WTC11 (cell line): Measurements from ENCODE around the gene RBMS1. TPM values are rescaled to one million over a fixed set of nuclear protein-coding genes. Genes with fewer than 3 reads are reported as not detected.

Source experiments
- ATAC-seq: fragments of 200-7000 bp; cut with Tn5 transposase; 2 replicates; pipeline ENCODE4 v1.10.0; 2021; ENCODE audit warnings: mild to moderate bottlenecking, moderate library complexity
- CTCF ChIA-PET: fragments of 300-600 bp; sonication (Branson Sonifier 250); formaldehyde crosslinking; loops from one replicate; lab custom pipeline; 2021; ENCODE audit warnings: antibody characterized with exemption; lab: Charles Lee
- POLR2A ChIA-PET: fragments of 350-600 bp; sonication (Branson Sonifier 250); formaldehyde crosslinking; loops from one replicate; lab custom pipeline; 2021; ENCODE audit warnings: antibody characterized with exemption; lab: Charles Lee
- DNase-seq: peaks from one replicate; pipeline ENCODE4 v3.0.0; 2021; ENCODE audit warnings: low spot score
- H3K27ac Mint-ChIP-seq: 2 replicates; pipeline ENCODE4 v1.8.0; 2021; ENCODE audit warnings: mixed read lengths
- H3K27me3 Mint-ChIP-seq: 2 replicates; pipeline ENCODE4 v1.8.0; 2021; ENCODE audit warnings: low read depth, mild to moderate bottlenecking, moderate library complexity, mixed read lengths
- H3K36me3 Mint-ChIP-seq: 2 replicates; pipeline ENCODE4 v1.8.0; 2021; ENCODE audit warnings: mixed read lengths
- H3K4me1 Mint-ChIP-seq: 2 replicates; pipeline ENCODE4 v1.8.0; 2022; ENCODE audit warnings: mixed read lengths
- H3K4me3 Mint-ChIP-seq: 2 replicates; pipeline ENCODE4 v1.8.0; 2021; ENCODE audit warnings: mild to moderate bottlenecking, moderate library complexity, mixed read lengths
- H3K9me3 Mint-ChIP-seq: 2 replicates; pipeline ENCODE4 v1.8.0; 2021; ENCODE audit warnings: mixed read lengths
- CTCF ChIP-seq: fragments of 200-600 bp; IDR thresholded peaks from 2 replicates; pipeline ENCODE4 v1.8.0; 2022; ENCODE audit warnings: antibody characterized with exemption
- E2F1 ChIP-seq: sonication (generic); formaldehyde crosslinking; IDR thresholded peaks from 2 replicates; pipeline ENCODE4 v1.8.0; 2022; ENCODE audit warnings: mild to moderate bottlenecking, missing genetic modification reagents
- E2F5 ChIP-seq: sonication (generic); formaldehyde crosslinking; IDR thresholded peaks from 2 replicates; pipeline ENCODE4 v1.8.1; 2022; ENCODE audit warnings: mild to moderate bottlenecking, moderate library complexity, missing genetic modification reagents
- GTF2I ChIP-seq: fragments of 250-450 bp; sonication (Bioruptor Pico); conservative IDR thresholded peaks from 2 replicates; pipeline ENCODE4 v1.4.0; 2021; ENCODE audit warnings: mild to moderate bottlenecking
- HMGA2 ChIP-seq: fragments of 250-450 bp; sonication (Bioruptor Pico); IDR thresholded peaks from 2 replicates; pipeline ENCODE4 v1.4.0; 2021; ENCODE audit warnings: mild to moderate bottlenecking, moderate library complexity
- JUN ChIP-seq: sonication (generic); formaldehyde crosslinking; IDR thresholded peaks from 2 replicates; pipeline ENCODE4 v1.8.0; 2023; ENCODE audit warnings: mild to moderate bottlenecking, missing genetic modification reagents
- MYBL2 ChIP-seq: sonication (generic); formaldehyde crosslinking; IDR thresholded peaks from 2 replicates; pipeline ENCODE4 v1.8.1; 2023; ENCODE audit warnings: mild to moderate bottlenecking, moderate library complexity, missing genetic modification reagents
- RELA ChIP-seq: sonication (generic); formaldehyde crosslinking; IDR thresholded peaks from 2 replicates; pipeline ENCODE4 v1.8.1; 2022; ENCODE audit warnings: missing genetic modification reagents, mild to moderate bottlenecking, borderline replicate concordance
- RORB ChIP-seq: fragments of 250-450 bp; sonication (Bioruptor Pico); IDR thresholded peaks from 2 replicates; pipeline ENCODE4 v1.9.0; 2021; ENCODE audit warnings: mild to moderate bottlenecking
- SMAD4 ChIP-seq: sonication (generic); formaldehyde crosslinking; IDR thresholded peaks from 2 replicates; pipeline ENCODE4 v1.8.0; 2022; ENCODE audit warnings: mild to moderate bottlenecking, missing genetic modification reagents
- TEAD1 ChIP-seq: sonication (generic); formaldehyde crosslinking; IDR thresholded peaks from 2 replicates; pipeline ENCODE4 v1.8.0; 2022; ENCODE audit warnings: mild to moderate bottlenecking, missing genetic modification reagents
- TP53 ChIP-seq: sonication (generic); formaldehyde crosslinking; IDR thresholded peaks from 2 replicates; pipeline ENCODE4 v1.8.1; 2023; ENCODE audit warnings: mild to moderate bottlenecking, missing genetic modification reagents
- USF2 ChIP-seq: sonication (generic); formaldehyde crosslinking; IDR thresholded peaks from 2 replicates; pipeline ENCODE4 v1.8.1; 2023; ENCODE audit warnings: mild to moderate bottlenecking, missing genetic modification reagents, moderate library complexity
- ZBTB21 ChIP-seq: sonication (generic); formaldehyde crosslinking; IDR thresholded peaks from 2 replicates; pipeline ENCODE4 v1.8.1; 2023; ENCODE audit warnings: mild to moderate bottlenecking, missing genetic modification reagents, borderline replicate concordance
- ZNF219 ChIP-seq: sonication (generic); formaldehyde crosslinking; IDR thresholded peaks from 2 replicates; pipeline ENCODE4 v1.8.0; 2023; ENCODE audit warnings: missing genetic modification reagents, mild to moderate bottlenecking, borderline replicate concordance
- ZNF671 ChIP-seq: fragments of 250-450 bp; sonication (Bioruptor Pico); IDR thresholded peaks from 2 replicates; pipeline ENCODE4 v1.8.0; 2021; ENCODE audit warnings: mild to moderate bottlenecking
- total RNA-seq: library from RNA; stranded (reverse); gene quantifications from 3 replicates; pipeline ENCODE4 v1.2.3, GENCODE V29; 2021
- TF ChIP-seq, protein P1 (sequence below): sonication (generic); formaldehyde crosslinking; IDR thresholded peaks from 2 replicates; pipeline ENCODE4 v1.8.1; 2022; ENCODE audit warnings: mild to moderate bottlenecking, missing genetic modification reagents, moderate library complexity, borderline replicate concordance
- TF ChIP-seq, protein P2 (sequence below): sonication (generic); formaldehyde crosslinking; IDR thresholded peaks from 2 replicates; pipeline ENCODE4 v1.8.0; 2022; ENCODE audit warnings: mild to moderate bottlenecking, missing genetic modification reagents
- TF ChIP-seq, protein P3 (sequence below): sonication (generic); formaldehyde crosslinking; IDR thresholded peaks from 2 replicates; pipeline ENCODE4 v1.8.1; 2023; ENCODE audit warnings: mild to moderate bottlenecking, missing genetic modification reagents, borderline replicate concordance
- TF ChIP-seq, protein P4 (sequence below): sonication (generic); formaldehyde crosslinking; conservative IDR thresholded peaks from 2 replicates; pipeline ENCODE4 v1.8.1; 2023; ENCODE audit warnings: mild to moderate bottlenecking, low read depth, missing genetic modification reagents, moderate library complexity

The RBMS1 gene
- total RNA-seq, 1 experiment from 2014 or later = 56.3 TPM

DNA sequence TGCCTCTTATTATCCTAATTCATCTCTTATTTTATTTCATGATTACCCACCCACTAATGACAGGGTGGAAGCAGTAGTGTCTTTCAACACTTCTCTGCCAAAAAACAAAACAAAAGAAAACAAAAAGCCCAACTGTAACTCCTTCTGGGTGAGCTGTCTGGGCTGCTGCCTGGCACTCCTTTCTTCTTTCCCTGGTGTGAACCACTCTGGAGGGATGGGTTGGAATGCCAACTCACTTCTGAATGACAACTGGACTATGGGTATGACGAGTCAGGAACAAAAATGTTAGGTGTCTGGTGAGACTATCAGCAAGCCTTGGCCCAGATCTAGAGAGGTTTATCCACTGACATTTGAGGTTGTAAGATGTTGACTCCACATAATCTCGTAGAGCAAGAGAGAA is 205.3 kb downstream of the RBMS1 start (continued):
- TF ChIP-seq ZBTB21 (CRISPR knock-in tag) = no peak
- TF ChIP-seq MYBL2 (CRISPR knock-in tag) = no peak

- no peaks in the 10 kb centered on the region for H3K9me3 Mint-ChIP-seq
- no peaks in the 10 kb centered on the region for H3K27me3 Mint-ChIP-seq
- H3K4me3 Mint-ChIP-seq = no peak overlapping the region
- peaks cover 4% of the 10 kb centered on the region; the same call in 1 of the 2 replicates for H3K4me1 Mint-ChIP-seq
- TF ChIP-seq RELA (CRISPR knock-in tag) (no peak), RORB (no peak), ZNF671 (CRISPR knock-in tag) (no peak), GTF2I (CRISPR knock-in tag) (no peak), TP53 (CRISPR knock-in tag) (no peak), E2F1 (no peak)
- TF ChIP-seq, protein P1, sequence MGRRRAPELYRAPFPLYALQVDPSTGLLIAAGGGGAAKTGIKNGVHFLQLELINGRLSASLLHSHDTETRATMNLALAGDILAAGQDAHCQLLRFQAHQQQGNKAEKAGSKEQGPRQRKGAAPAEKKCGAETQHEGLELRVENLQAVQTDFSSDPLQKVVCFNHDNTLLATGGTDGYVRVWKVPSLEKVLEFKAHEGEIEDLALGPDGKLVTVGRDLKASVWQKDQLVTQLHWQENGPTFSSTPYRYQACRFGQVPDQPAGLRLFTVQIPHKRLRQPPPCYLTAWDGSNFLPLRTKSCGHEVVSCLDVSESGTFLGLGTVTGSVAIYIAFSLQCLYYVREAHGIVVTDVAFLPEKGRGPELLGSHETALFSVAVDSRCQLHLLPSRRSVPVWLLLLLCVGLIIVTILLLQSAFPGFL (CRISPR knock-in tag) = no peak
- TF ChIP-seq, protein P2, sequence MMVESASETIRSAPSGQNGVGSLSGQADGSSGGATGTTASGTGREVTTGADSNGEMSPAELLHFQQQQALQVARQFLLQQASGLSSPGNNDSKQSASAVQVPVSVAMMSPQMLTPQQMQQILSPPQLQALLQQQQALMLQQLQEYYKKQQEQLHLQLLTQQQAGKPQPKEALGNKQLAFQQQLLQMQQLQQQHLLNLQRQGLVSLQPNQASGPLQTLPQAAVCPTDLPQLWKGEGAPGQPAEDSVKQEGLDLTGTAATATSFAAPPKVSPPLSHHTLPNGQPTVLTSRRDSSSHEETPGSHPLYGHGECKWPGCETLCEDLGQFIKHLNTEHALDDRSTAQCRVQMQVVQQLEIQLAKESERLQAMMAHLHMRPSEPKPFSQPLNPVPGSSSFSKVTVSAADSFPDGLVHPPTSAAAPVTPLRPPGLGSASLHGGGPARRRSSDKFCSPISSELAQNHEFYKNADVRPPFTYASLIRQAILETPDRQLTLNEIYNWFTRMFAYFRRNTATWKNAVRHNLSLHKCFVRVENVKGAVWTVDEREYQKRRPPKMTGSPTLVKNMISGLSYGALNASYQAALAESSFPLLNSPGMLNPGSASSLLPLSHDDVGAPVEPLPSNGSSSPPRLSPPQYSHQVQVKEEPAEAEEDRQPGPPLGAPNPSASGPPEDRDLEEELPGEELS (CRISPR knock-in tag) = no peak
- ATAC-seq (no peak), DNase-seq (no peak)
- no peak overlapping the region for H3K27ac Mint-ChIP-seq
- H3K36me3 Mint-ChIP-seq = peaks cover 15% of the 10 kb centered on the region
- CTCF ChIA-PET = no interaction called here
- POLR2A ChIA-PET = no interaction called here
These were observed 206.1 kb downstream of the RBMS1 start for GRCh38 chr2:160287476-160287875.

DNA sequence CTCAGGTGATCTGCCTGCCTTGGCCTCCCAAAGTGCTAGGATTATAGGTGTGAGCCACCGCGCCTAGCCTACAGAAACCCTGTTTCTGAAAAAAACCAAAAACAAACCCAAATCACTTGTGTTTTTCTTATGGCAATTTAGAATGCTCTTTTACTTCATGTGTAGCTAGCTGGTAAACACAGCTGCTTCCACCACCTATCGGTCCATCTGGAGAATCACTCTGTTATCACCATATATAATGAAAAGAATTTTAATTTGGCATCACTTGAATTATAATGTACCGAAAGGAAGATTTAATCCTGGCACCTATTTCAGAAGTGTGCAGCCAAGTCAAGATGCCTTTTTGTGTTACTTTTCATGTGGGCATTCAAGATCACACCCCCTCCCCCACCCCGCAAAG is 207.1 kb downstream of the RBMS1 start:
- peaks cover 15% of the 10 kb centered on the region for H3K36me3 Mint-ChIP-seq
- H3K27ac Mint-ChIP-seq = no peak overlapping the region
- no peaks in the 10 kb centered on the region for H3K27me3 Mint-ChIP-seq
- H3K4me1 Mint-ChIP-seq = no peaks in the 10 kb centered on the region
- DNase-seq (no peak), ATAC-seq (no peak)
- ChIA-PET POLR2A (no interaction called here), CTCF (no interaction called here)
- no peak overlapping the region for H3K4me3 Mint-ChIP-seq
- no peaks in the 10 kb centered on the region for H3K9me3 Mint-ChIP-seq
- TF ChIP-seq TEAD1 (CRISPR knock-in tag) (no peak), HMGA2 (CRISPR knock-in tag) (no peak), CTCF (no peak), SMAD4 (CRISPR knock-in tag) (no peak), USF2 (CRISPR knock-in tag) (no peak), ZNF219 (CRISPR knock-in tag) (no peak), E2F5 (CRISPR knock-in tag) (no peak), JUN (CRISPR knock-in tag) (no peak)
- TF ChIP-seq, protein P3, sequence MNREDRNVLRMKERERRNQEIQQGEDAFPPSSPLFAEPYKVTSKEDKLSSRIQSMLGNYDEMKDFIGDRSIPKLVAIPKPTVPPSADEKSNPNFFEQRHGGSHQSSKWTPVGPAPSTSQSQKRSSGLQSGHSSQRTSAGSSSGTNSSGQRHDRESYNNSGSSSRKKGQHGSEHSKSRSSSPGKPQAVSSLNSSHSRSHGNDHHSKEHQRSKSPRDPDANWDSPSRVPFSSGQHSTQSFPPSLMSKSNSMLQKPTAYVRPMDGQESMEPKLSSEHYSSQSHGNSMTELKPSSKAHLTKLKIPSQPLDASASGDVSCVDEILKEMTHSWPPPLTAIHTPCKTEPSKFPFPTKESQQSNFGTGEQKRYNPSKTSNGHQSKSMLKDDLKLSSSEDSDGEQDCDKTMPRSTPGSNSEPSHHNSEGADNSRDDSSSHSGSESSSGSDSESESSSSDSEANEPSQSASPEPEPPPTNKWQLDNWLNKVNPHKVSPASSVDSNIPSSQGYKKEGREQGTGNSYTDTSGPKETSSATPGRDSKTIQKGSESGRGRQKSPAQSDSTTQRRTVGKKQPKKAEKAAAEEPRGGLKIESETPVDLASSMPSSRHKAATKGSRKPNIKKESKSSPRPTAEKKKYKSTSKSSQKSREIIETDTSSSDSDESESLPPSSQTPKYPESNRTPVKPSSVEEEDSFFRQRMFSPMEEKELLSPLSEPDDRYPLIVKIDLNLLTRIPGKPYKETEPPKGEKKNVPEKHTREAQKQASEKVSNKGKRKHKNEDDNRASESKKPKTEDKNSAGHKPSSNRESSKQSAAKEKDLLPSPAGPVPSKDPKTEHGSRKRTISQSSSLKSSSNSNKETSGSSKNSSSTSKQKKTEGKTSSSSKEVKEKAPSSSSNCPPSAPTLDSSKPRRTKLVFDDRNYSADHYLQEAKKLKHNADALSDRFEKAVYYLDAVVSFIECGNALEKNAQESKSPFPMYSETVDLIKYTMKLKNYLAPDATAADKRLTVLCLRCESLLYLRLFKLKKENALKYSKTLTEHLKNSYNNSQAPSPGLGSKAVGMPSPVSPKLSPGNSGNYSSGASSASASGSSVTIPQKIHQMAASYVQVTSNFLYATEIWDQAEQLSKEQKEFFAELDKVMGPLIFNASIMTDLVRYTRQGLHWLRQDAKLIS (CRISPR knock-in tag) = no peak
- TF ChIP-seq, protein P4, sequence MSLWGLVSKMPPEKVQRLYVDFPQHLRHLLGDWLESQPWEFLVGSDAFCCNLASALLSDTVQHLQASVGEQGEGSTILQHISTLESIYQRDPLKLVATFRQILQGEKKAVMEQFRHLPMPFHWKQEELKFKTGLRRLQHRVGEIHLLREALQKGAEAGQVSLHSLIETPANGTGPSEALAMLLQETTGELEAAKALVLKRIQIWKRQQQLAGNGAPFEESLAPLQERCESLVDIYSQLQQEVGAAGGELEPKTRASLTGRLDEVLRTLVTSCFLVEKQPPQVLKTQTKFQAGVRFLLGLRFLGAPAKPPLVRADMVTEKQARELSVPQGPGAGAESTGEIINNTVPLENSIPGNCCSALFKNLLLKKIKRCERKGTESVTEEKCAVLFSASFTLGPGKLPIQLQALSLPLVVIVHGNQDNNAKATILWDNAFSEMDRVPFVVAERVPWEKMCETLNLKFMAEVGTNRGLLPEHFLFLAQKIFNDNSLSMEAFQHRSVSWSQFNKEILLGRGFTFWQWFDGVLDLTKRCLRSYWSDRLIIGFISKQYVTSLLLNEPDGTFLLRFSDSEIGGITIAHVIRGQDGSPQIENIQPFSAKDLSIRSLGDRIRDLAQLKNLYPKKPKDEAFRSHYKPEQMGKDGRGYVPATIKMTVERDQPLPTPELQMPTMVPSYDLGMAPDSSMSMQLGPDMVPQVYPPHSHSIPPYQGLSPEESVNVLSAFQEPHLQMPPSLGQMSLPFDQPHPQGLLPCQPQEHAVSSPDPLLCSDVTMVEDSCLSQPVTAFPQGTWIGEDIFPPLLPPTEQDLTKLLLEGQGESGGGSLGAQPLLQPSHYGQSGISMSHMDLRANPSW (CRISPR knock-in tag) = no peak
